Cortex of kidney (tissue), 1 donor: ENCODE data around the gene TNFAIP8.

Experiments used
- DNase-seq: peaks from one replicate; lab custom pipeline; 2025; lab: John Stamatoyannopoulos, UW

TNFAIP8 gene

GRCh38 chr5:119346394-119346793 lies 9.4 kb upstream of the TNFAIP8 start:
- no peak for DNase-seq

DNA sequence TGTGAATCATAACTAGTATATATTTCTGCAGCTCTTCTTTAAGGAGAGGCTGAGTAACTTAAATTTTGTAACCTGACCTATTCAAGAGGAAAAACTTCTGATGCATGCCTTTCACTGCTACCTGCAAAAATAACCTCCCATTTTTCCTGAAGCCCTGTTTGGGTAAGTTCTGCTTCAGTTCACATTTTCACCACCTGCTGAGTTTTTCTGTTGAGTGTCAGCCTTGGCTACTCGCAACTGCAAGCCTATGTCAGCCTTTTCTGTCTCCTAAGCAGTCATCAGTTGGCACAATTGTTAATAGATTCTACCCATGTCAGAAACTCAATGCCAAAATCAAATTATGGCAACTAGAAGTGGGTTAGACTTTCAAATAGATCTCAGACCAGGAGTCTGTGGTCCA lies 8.2 kb upstream of the TNFAIP8 start:
- no peak for DNase-seq

- DNase-seq, result no peak
Observed at GRCh38 chr5:119347991-119348390, 7.8 kb upstream of the TNFAIP8 start.

DNA sequence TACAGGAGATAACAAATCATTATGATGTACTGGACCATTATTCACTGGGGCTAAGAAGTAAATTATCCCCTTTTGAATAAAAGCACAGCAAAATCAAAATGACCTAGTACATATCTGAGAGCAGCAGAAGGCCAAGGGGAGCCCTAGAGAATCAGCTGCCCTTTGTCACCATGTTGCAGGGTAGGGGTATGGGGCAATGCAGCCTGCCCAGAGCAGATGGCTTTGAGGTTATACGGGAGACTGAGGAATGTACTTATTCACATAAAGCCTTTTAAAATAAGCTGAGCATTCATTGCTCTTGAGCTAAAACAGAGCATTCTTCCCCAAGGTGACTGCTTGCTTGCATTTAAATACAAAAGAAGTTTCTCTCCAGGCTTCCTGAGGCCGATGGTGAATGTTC lies 2.6 kb upstream of the TNFAIP8 start:
- no peak for DNase-seq

DNA sequence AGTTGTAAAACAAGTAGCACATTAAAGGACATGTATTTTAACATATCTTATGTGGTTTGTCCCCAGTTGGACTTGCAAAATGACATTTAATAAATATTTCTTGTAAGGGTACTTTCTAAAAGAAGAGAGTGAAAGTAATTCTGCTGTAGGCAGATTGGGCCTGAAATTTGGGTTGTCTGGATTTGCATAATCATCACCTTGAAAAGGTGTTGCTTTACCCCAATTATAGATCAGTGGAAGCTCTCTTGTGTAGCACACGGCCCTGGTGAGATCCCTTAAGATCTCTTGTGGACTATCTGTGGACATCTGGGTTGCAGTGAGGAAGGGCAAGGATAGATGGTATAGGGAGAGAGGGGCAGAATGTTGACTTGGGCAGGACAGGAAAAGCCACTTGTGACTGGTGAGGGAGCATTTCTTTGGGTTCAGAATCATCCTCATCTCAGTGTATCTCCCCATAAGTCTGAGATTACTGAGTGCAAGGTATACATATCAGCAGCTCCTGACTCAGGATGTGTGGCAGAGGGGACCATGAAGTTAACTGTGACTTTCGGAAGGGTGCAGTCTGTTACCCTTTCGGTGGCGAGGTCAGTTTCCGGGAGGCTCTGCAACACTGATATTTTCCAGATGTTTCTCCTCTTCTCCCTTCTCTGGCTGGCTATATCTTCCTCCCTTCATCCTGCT lies 2.0 kb upstream of the TNFAIP8 start:
- no peak for DNase-seq

DNA sequence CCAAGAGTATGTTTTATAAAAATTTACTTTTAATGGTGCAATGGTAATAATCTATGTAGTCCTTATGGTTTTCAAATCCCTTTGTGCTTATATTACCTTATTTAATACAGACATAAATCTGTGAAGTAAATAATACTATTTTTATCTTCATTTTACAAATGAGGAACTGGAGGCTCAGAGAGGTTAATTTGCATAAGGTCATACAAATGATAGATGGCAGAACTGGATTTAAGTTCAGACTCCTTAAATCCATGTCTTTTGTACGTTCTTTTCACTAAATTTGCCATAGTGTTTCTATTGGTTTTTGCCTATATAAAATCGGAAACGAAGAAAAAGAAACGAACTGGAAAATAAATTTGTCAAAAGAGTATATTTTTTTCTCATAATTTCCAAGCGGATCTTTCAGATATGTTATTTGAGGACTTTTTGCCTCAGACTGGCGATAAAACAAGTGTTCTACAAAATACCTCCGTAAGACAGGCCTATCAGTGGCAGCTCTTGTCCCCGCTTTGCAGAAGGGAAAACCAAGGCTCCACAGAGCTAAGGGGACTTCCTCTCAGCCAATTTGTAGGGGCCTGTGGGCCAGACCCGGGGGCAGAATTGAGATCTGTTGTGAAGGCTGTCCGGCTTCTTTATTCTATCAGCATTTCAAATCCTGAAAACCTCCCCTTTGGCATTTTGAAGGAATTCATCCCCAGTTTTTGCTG lies 1.1 kb upstream of the TNFAIP8 start:
- no peak for DNase-seq

DNA sequence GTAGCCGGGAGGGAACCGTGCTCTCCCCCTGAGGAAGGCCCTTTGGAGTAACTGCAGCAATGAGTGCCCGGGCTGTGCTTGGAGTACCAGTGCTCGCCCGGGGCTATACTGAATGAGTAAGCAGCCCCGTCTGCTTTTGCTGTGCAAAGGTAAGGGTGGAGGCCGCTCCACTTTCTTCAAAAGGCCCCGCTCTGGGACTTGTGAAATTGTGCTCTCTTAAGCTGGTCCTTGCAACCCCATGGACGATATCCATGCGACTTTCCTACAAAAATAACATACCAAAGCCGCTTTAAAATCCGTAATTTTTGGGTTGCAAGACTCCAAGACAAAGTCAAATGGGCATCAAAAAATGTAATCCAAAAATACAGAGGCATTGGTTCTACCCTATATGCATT lies 578 bp upstream of the TNFAIP8 start:
- no peak for DNase-seq

DNA sequence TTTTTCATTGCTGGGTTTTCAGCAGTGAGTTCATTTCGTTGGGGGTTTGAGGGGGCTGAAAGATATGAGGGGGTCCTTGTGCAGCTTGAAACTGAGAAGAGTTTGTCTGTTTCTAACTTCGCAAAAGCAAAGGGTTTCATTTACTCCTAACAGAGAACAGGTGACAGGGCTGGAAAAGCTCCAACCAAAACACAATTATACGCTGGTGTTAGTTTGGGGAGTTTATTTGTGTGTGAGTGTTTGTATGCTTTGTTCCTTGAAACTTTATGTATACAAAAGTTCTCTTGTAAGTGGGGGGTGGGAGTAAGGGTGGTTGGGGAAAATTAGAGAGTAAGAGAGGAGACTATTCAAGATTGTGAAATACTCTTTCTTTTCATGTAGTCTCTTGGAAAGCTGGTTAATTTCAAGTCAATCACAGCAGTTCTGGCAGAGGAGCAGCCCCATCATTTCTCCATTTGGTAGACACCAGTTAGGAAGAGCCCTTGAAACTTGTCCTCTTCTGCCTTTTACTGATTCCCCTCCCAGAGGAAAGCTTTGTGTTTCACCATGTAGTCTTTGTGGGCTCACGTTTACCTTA lies 881 bp downstream of the TNFAIP8 start:
- no peak for DNase-seq

DNA sequence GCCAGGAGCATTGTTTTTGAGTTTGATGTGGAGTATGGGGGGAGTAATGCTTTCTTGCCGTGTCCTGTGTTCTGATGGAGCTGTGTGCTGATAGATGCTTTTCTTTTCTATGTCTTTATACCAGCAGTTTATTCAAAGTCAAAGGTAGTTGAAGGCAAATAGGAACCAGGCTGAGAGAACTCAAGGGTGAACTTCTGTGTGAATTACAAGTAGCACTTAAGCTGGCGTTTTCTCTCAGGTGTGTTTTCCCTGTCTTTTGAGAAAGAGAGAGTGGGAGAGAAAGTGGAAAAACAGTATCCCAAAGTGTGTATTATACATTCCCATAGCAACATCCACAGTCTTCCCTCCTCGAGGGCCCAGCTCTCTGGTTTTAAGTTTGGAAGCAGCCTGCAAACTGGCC lies 1.5 kb downstream of the TNFAIP8 start:
- no peak for DNase-seq

DNA sequence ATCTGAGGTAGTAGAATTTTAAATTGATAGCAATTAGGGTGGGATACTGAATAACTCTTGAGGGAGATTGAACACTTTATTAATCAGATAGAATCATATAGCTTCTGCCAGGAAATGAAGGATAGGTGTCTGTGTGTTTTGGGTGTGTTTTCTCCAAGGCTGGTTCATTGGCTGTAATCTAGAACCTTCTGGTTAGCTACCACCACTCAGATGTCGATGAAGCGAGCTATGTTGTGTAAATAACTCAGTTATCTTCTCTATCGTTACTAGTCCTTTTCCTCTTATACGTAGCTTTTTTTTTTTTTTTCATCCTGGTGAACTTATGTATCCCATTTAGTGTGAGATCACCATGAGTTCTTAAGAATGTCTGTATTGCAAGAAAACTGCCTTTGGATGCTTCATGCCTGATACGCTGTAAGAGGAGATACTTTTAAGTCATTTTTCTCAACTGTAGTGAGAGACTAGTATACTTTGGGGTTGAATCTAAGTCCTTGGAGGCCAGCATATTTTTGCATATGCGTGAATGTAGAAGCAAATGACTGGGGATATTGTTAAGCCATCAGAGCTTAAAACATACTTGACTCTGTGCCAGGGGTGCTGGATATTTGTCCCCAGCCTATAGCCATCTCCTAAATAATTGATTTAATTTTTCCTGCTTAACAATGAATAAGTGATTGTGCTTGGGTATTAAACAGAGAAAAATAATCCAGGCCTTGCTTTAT lies 2.1 kb downstream of the TNFAIP8 start:
- DNase-seq, result no peak

GRCh38 chr5:119358530-119358900 lies 2.7 kb downstream of the TNFAIP8 start:
- DNase-seq, result no peak

DNA sequence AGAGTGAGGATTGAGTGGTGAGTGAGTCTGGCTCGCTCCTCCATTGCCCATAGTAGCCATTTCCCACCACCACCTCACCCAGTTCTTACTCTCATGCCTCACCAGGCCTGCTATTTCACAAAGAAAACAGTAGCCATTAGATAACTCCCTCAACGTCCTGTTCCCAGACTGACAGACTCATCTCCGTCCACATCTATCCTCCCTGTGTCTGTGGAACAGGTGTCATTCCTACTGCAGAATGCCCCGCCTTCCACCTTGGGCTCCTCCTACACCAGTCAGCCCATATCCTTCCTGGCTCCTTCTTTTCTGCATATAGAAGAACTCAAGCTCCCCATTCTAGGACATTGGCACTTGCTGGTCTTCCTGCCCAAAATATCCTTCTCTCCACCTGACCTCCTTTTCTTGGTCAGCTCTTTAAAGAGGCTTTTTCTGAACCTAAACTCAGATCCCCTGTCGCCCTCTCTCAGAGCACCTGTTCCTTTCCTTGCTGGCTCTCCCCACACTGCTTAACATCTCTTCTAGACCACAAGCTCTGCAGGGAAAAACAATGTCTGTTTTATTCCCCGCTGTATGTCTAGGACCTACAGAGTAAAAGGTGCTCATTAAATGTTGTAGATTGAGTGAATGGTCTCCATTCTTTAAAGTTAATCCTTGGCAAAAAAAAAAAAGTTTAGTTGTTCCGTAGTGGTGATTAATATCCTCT lies 3.2 kb downstream of the TNFAIP8 start:
- no peak for DNase-seq

DNA sequence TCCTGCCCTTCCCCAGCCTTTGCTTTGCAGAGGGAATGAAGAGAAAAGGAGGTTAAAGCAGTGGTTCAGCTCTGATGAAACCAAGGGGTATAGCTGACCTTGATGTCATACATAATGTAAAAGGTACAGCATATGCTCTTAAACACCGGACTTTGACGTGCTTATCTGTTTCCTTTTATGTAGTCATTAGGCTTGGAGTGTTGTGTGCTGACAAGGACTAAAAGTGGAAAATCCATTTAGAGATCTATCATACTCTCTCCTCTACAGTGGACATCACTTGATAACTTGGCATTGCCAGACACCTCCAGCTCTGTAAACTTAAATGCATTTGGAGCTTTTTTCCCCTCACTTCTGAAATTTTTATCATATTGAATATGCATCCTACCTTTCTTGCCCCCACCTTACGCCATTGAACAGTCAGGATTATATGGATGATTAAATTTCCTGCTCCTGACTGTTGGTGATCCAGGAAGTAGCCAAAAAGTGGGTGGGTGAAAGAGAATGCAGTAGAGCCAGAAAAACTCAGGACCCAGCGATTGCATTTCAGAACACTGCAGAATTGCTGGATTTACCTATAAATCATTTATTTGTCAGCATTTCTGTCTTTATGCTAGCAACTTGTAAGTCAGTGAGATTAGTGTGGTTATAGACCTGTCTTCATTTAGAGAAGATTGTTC lies 4.1 kb downstream of the TNFAIP8 start:
- no peak for DNase-seq

DNA sequence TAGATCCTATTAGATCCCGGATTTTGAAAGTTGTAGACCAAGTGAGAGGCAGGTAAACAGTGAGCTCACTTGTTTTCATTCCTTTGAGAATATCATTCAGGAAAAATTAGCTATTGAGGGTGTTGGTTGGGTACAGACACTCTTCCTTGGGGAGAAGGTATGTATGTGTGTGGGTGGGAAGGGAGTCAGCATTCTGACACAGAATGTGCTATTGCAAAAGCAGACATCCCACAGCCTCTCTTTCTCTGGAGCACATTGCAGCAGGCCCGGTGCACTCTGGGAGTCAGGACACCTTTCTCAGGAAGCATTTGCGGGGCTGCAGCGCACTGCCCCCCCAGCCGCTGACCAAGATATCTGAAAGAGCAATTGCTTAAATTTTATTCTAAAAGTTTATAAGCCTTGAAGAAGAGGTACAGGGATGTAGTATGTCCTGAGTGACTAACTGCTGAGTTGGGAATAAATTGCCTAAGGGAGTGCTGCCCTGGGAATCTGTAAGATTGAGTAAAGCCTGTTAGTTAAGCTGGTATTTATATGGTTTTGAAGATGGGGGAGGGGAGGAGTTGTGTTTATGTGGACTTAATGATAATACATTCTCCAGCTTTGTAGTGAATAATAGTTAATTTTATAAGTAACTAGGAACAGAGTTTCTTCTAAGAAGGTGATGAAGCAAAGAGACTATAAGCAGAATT lies 5.2 kb downstream of the TNFAIP8 start:
- no peak for DNase-seq

DNA sequence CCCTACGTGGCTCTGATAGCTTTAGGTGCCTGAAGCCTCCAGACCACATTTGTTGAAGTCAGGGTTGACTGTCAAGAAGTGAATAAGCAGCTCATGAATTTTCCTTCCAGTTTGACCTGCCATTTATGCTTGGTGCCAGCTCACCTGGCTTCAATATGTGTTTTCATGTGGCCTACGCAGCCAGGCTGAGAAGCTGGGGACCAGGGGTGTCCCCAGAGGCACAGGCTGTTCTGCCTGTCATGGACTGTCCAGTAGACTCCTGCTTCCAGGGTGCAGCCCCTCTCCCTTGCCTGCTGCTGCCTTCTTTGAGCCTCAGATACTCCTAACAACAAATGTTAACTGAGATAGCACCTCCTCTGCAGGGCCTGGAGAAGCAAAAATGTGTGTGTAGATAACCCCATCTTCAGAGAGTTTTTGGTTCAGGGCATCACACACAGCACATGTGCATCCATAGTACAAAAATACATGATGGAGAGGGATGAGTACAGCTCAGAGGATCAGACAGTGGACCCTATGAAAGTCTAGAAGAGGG lies 5.8 kb downstream of the TNFAIP8 start:
- no peak for DNase-seq

DNA sequence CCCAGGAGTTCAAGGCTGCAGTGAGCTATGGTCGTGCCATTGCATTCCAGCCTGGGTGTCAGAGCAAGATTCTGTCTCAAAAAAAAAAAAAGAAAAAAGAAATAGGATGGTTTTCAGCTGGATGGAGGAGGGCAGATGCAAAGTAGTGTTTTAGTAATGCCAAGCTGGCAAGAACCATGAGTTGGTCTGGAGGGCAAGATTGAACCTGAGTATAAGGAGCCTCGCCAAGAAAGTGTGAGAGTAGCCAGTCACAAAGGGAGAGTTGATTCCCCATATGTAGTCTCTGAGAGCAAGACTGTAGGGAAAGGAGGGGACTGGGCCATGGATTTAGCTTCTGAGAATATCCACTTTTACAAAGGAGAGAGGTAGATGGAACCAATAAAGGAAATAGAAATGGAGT lies 6.9 kb downstream of the TNFAIP8 start:
- DNase-seq, result no peak

DNA sequence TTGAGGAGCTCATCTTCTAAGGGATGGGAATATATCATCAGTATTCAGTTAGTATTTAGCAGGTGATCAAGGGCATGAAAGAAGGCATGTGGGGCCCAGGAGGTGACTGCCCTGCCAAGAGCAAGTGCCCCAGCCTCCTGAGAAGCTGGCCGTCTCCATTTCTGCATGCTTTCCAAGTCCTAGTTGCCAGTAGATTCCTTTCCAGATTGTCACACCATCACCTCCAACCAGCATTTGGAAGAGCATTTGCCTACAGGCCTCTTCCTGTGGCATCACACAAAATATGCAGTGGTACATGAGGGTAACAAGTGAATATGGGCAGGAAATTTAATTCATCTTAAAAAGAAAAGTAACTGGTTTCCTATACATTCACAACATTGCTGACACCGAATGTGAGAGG lies 7.5 kb downstream of the TNFAIP8 start:
- no peak for DNase-seq

GRCh38 chr5:119363936-119364335 lies 8.1 kb downstream of the TNFAIP8 start:
- DNase-seq, result no peak

- DNase-seq, result no peak
Observed at GRCh38 chr5:119365847-119366539, 10.2 kb downstream of the TNFAIP8 start.

GRCh38 chr5:119366540-119366881 lies 10.7 kb downstream of the TNFAIP8 start:
- DNase-seq, result no peak
